GM19238 (cell line): ENCODE data around the gene HIVEP3.

Experiments
- DNase-seq: peaks from one replicate; pipeline ENCODE4 v3.0.0; 2011; ENCODE audit warnings: low spot score; ENCODE audit not compliant: insufficient read length

The HIVEP3 gene

GRCh38 chr1:41670217-41670957, 248.3 kb downstream of the HIVEP3 start:
- DNase-seq: no peak

GRCh38 chr1:41668967-41669366, 249.8 kb downstream of the HIVEP3 start:
- no peak for DNase-seq

- no peak for DNase-seq
Observed at GRCh38 chr1:41668054-41668660, 250.6 kb downstream of the HIVEP3 start.

- DNase-seq: peak; percentile 76
Observed at GRCh38 chr1:41666981-41667631, 251.6 kb downstream of the HIVEP3 start.

- DNase-seq: no peak
Observed at GRCh38 chr1:41665962-41666917, 252.5 kb downstream of the HIVEP3 start.

GRCh38 chr1:41664861-41665640, 253.7 kb downstream of the HIVEP3 start:
- DNase-seq: no peak

GRCh38 chr1:41663671-41664400, 254.9 kb downstream of the HIVEP3 start:
- no peak for DNase-seq

- no peak for DNase-seq
Observed at GRCh38 chr1:41662765-41663437, 255.8 kb downstream of the HIVEP3 start.

GRCh38 chr1:41662061-41662764, 256.5 kb downstream of the HIVEP3 start:
- peak; percentile 85 for DNase-seq

GRCh38 chr1:41661428-41662060, 257.2 kb downstream of the HIVEP3 start:
- DNase-seq: no peak

- no peak for DNase-seq
Observed at GRCh38 chr1:41660570-41661427, 257.9 kb downstream of the HIVEP3 start.

- DNase-seq: no peak
Observed at GRCh38 chr1:41659903-41660302, 258.8 kb downstream of the HIVEP3 start.

GRCh38 chr1:41659159-41659495, 259.6 kb downstream of the HIVEP3 start:
- DNase-seq: no peak

GRCh38 chr1:41658431-41659158, 260.1 kb downstream of the HIVEP3 start:
- DNase-seq: no peak

- DNase-seq: no peak
Observed at GRCh38 chr1:41657679-41658295, 260.9 kb downstream of the HIVEP3 start.

- no peak for DNase-seq
Observed at GRCh38 chr1:41656825-41657500, 261.8 kb downstream of the HIVEP3 start.
